HG02973 (cell line): ENCODE data around the gene UBE2L6.
"Not testable (repeated sequence)": the region's sequence is repeated elsewhere in the genome, so short reads cannot be mapped to it uniquely, and the experiment has no call there.

Experiments
- ATAC-seq: cut with Tn5 transposase; IDR thresholded peaks from one replicate; pipeline ENCODE4 v1.9.1; 2021; ENCODE audit warnings: moderate library complexity; ENCODE audit not compliant: unreplicated experiment

UBE2L6 gene

GRCh38 chr11:57568330-57568766 lies 876 bp upstream of the UBE2L6 start:
- peak; percentile 64 for ATAC-seq

DNA sequence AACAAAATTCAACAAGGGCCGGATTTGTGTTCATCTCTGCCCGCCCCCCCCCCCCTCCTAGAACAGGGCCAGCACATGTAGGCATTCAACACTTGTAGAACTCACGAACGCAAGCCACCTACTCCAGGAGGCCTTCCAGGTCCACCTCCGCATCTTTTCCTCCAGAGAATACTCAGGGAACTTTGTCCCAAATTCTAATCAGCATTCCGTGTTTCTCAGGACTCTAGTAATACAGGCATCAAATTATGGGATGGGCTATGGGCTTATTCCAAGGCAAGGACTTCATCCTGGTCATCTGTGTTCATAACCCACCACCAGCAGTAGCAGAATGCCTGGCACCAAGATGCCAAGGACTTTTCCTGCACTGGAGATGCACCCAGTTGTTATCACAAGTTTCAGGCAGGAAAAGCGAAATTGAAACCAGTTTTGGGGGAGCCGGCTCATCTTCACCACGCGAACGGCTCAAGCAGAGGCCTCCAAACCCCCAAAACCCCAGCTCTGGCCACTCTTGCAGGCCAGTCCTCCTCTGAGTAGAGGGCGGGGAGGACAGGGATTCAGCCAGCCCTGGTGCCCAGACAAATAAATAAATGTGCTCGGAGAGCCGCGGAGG lies 462 bp downstream of the UBE2L6 start:
- ATAC-seq: no peak

DNA sequence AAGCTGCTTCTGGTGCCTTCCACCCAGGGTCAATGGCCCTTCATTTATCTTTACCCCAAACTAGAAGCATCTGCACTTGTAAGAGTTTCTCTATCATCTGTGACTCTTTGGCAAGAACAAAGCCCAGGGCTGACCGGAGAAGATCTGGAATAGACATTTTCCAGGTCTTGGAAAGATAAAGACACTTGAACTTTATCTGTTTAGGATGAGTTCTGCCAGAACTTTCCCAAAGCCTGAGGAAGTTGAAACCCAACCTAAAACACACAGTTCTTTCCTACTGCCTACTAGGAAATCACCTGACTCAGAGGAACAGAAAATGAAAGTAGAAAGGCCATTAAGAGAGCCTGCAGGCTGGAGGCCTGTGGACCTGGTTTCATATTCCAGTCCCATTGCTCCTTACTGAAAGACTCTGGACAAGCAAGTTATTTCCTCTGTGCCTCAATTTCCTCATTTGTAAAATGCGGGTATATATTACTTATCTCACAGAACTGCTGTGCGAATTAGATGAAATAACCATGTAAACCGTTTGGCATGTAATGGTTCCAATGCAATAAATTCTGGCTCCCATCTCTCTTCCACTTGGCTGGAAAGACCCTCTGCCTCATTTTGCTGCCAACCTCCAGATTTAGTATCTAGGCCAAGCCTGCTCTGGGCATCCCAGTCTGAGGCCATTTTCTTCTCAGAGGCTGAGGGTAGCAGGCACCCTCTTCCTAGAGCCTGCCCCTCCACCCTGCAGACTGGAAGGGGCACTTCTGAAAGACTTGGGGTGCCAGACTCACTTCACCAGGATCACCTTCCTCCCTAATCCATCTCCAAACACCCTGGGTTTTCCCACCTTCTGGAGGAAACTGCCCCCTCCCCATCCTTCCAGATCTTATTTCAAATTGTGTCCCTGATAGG lies 1.2 kb downstream of the UBE2L6 start:
- ATAC-seq: peak; percentile 76

DNA sequence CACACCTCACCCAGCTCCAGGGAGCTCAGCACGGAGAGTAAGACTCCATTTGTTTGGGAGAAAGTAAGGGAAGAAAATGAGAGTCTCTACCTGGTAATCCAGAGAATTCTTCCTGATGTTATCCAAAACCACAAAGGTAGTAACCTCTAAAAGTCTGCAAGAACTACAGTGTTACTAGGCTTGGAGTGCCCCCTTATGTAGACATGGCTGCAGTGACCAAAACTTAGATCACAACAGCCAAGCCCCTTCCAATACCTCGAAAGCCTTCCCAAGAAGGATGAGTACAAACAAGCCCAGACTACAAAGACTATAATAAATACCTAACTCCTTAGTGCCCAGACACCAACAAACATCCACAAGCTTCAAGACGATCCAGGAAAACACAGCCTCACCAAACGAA lies 4.9 kb downstream of the UBE2L6 start:
- ATAC-seq: no peak

- no peak for ATAC-seq
These were observed 7.3 kb downstream of the UBE2L6 start for GRCh38 chr11:57560146-57560545.

DNA sequence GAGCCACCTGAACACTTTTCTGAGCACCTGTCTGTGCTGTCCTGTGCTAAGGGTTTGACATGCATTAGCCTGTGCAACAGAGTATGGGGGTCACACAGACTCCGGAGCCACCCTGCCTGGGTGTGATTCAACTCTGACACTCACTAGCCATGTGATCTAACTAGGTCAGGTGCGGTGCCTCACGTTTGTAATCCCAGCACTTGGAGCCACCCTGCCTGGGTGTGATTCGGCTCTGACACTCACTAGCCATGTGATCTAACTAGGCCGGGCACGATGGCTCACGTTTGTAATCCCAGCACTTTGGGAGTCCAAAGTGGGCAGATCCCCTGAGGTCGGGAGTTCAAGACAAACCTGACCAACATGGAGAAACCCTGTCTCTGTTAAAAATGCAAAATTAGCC lies 11.4 kb downstream of the UBE2L6 start:
- no peak for ATAC-seq

- no peak for ATAC-seq
These were observed 12.1 kb downstream of the UBE2L6 start for GRCh38 chr11:57555393-57555792.

DNA sequence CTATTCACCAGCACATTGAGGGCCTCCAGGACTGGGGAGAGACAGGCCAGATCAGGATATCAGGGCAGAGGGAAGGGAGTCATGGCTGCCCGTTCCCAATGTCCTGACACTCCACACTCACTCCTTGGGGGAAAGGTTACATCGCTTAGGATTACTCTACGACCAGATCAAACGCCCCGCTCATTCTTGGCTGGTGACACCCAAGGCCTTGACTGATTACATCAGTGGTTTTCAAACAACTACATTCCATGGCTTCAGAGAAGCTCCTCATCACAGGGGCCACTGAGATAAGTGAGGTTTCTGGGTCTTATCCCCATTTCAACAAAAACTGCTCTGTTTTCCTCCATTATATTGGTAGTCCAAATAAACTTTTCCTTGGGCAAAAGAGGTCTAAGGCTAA lies 15.0 kb downstream of the UBE2L6 start:
- ATAC-seq: no peak

GRCh38 chr11:57551941-57552340 lies 15.5 kb downstream of the UBE2L6 start:
- no peak for ATAC-seq

- no peak for ATAC-seq
These were observed 17.5 kb downstream of the UBE2L6 start for GRCh38 chr11:57549983-57550382.

DNA sequence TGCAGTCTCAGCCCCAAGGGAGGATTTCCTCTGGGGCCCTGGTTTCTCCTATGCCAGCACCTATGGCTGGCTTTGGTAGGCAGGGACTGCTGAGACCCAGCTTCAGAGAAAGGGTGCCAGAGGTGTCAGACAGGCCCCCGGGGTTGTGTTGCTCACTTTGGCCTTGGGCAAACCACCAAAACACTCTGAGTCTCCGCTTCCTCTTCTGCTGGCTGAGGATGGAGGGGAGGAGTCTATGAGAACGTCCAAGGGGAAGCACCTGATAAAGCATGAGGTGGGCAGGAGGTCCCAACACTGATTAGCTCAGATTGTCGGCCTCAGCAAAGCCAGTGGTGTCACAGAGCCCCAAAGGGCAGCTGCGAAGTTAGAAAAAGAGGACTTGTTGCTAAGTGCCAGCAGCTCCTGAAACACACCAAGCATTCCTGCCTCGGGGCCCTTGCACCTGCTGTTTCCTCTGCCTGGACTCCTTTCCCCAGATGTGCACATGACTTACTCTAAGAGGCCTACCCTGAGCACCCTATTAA lies 19.6 kb downstream of the UBE2L6 start:
- ATAC-seq: peak; percentile 89

- ATAC-seq: peak; percentile 62
These were observed 20.5 kb downstream of the UBE2L6 start for GRCh38 chr11:57546869-57547475.

DNA sequence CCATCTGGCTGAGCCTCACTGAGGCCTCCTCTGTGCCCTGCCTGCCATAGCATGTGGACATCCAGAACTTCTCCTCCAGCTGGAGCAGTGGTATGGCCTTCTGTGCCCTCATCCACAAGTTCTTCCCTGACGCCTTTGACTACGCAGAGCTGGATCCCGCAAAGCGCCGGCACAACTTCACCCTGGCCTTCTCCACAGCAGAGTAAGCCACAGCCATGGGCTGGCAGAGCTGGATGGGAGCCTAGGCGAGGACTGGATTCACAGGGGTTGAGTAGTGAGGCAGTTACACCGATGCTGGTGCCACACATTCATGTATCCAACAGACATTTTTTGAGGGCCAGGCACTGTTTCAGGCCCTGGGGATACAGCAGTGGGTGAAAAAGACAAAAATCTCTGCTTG lies 21.0 kb downstream of the UBE2L6 start:
- ATAC-seq: no peak

GRCh38 chr11:57545883-57546282 lies 21.6 kb downstream of the UBE2L6 start:
- ATAC-seq: no peak

GRCh38 chr11:57544566-57544965 lies 22.9 kb downstream of the UBE2L6 start:
- no peak for ATAC-seq

GRCh38 chr11:57543593-57543992 lies 23.9 kb downstream of the UBE2L6 start:
- no peak for ATAC-seq

DNA sequence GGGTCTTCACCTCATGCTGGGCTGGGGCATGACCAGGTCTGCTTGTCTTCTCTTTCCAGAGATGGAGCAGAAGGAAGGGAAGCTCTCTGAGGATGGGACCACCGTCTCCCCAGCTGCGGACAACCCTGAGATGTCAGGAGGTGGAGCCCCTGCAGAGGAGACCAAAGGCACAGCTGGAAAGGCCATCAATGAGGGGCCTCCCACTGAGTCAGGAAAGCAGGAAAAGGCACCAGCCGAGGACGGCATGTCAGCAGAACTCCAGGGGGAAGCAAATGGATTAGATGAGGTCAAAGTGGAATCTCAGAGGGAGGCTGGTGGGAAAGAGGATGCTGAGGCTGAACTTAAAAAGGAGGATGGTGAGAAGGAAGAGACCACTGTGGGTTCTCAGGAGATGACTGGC lies 24.9 kb downstream of the UBE2L6 start:
- no peak for ATAC-seq

GRCh38 chr11:57541169-57541568 lies 26.3 kb downstream of the UBE2L6 start:
- ATAC-seq: no peak

DNA sequence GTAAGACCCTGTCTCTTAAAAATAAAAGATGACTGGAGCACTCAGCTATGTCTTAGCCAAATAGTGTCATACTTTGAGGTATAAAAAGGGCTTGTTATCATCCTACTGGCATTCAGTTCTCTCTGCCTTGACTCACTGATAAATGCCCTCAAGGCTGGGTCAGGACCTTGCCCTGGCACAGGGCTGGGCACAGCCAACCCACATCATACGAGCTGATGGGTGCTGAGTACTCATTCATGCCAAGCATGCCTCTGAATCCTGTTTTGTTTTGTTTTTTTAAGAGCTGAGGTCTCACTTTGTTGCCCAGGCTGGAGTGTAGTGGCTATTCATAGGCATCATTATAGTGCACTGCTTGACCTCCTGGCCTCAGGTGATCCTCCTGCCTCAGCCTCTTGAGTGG lies 28.1 kb downstream of the UBE2L6 start:
- ATAC-seq: no peak

DNA sequence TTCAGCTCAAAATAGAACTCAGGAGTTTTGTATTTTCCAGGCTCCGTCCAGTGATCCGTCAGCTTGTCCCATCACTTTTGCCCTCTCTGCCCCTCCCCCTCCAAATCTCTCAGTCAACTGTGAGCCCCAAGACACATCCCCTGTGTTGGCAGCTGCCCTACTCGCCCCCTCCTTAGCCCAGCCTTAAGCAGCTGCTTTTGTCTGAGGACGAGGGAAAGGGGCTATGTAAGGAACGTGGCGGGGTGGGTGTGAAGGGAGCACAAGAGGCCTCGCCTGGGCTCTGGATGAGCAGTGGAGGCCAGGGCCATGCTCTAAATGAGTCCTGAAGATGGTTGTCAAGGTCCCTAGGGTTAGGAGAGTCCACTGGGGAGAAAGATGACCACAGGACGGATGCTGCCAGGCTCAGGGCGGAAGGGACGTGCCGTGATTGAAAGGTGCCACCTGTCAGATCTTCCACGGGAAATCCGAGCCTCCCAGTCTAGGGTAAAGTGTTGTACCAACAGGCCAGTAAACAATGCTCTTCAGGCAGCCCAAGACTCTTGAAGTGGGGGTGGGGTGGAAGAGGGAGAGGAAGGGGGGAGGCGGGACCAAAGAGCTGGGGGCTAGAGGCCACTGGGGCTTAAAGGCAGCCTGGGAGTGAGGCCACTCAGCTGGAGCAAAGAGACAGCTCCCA lies 30.4 kb downstream of the UBE2L6 start, which contains the start of gene SMTNL1:
Gene SMTNL1 (plus strand): TSS at position 649 of the 673 bp plus-strand sequence. CDS start 5,048 bp downstream, outside the sequence.
- ATAC-seq: no peak

GRCh38 chr11:57534449-57534848 lies 33.0 kb downstream of the UBE2L6 start:
- ATAC-seq: not testable (repeated sequence)
